ENCODE results near the gene GNB5. TPM values are rescaled to one million over a fixed set of nuclear protein-coding genes. Genes with fewer than 3 reads are reported as not detected.

GNB5 gene
- polyA plus RNA-seq, 4 donors = 14.5 to 18.2 (median 16.7) TPM

- no peak for DNase-seq (ENCODE audit: low read depth in 4 of 4, low spot score in 3 of 4)
Observed at GRCh38 chr15:52076889-52077781, 114.1 kb downstream of the GNB5 start.

- no peak for DNase-seq (ENCODE audit: low read depth in 4 of 4, low spot score in 3 of 4)
Observed at GRCh38 chr15:52071570-52071969, 119.6 kb downstream of the GNB5 start.

- no peak for DNase-seq (ENCODE audit: low read depth in 4 of 4, low spot score in 3 of 4)
Observed at GRCh38 chr15:52069559-52069958, 121.6 kb downstream of the GNB5 start.

DNA sequence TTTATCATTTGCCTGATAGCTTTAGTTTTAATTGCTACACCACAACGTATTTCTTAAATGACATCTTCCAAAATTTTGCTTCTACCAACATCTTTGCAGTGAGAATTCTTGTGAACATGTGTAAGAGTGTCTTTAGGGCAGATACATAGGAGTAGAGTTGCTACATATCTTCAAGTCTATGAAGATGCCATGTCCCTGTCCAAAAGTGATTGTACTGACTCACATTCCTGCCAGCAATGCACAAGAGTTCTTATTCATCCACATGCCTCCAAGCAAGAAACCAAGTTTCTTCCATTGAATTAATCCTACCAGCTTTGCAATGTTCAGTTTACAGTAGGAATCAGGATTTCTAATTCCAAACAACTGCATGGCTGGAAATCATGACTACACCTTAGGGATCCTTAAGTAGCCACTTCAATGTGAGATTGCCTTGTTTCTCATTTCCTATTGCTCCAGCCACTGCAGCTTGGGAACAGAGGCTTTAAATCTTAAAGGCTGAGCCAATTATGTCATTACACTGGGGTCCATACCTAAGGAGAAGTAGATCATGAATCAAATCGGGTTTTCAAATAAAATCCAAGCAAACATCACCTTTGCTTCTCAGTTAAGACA is 123.1 kb downstream of the GNB5 start:
- no peak for DNase-seq (ENCODE audit: low read depth in 4 of 4, low spot score in 3 of 4)

DNA sequence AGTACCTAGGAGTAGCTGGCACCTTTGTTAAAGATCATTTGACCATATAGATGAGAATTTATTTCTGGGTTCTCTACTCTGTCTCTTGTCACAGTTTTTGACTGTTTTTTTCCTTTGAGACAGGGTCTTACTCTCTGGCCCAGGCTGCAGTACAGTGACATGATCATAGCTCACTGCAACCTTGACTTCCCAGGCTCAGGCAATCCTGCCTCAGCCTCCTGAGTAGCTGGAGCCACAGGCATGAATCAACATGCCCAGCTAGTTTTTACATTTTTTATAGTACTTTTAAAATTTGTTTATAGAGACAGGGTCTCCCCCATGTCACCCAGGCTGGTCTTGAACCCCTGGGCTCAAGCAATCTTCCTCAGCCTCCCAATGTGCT is 123.7 kb downstream of the GNB5 start:
- no peak for DNase-seq (ENCODE audit: low read depth in 4 of 4, low spot score in 3 of 4)

DNA sequence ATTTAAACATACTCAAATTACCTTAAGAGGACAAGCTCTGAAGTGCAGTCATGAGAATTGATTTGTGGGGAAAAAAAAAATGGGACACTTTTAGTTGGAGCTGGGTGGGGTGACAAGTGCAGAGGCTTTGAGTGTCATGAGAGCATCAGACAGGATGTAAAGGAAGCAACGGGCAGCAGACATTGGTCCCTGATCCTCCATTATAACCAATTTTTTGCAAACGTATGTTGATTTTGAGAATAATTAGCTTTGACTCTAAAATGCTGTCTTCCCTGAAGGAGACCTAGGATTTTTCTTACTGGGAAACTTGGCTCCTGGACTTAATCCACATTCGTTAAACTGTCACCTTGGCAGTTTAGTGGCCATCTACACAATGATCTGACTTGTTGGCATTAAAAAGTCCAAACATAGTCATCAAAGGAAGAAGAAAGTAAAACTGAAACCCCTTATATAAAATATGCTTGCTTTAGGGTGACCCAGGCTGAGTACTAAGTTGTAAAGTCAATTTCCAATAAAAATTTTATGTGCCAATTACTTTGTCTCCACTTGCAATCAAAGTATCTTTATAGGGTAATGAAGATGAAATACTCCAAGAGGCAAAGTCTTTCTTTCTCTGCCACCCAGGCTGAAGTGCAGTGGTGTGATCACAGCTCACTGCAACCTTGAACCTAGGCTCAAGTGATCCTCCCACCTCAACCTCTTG is 124.2 kb downstream of the GNB5 start:
- no peak for DNase-seq (ENCODE audit: low read depth in 4 of 4, low spot score in 3 of 4)

Other genes starting within 250 kb of the GNB5 start
- gene LEO1, start 219.6 kb downstream of the GNB5 start, polyA plus RNA-seq (ENCODE audit: insufficient read length in 4 of 4) = 10 to 100 TPM; 29.8 to 36.6 (median 35.3) TPM
- 10 to 100 TPM; 34.9 to 45.3 (median 41.3) TPM for gene MAPK6, start 172.2 kb downstream of the GNB5 start, polyA plus RNA-seq (ENCODE audit: insufficient read length in 4 of 4)
- 1 to 10 TPM in 3 of 4 donors, under 1 TPM in 1; 0.86 to 1.4 (median 1.2) TPM for gene BCL2L10, start 78.6 kb downstream of the GNB5 start, polyA plus RNA-seq (ENCODE audit: insufficient read length in 4 of 4)
- 10 to 100 TPM; 19.0 to 22.5 (median 21.1) TPM for gene MYO5C, start 104.4 kb upstream of the GNB5 start, polyA plus RNA-seq (ENCODE audit: insufficient read length in 4 of 4)

Measured in right renal pelvis (tissue), 4 donors.